Measurements from ENCODE around the gene DHRSX. TPM values are rescaled to one million over a fixed set of nuclear protein-coding genes. Genes with fewer than 3 reads are reported as not detected.

Gene DHRSX
- total and polyA plus RNA-seq, 2 of the 13 experiments (the other 11 are each of a cell fraction or from before 2014, with no cell fraction given) = 15.5 to 24.3 TPM

GRCh38 chrX:2401590-2402360 is 99.0 kb downstream of the DHRSX start (continued):
- peak; percentile 58; the same call in 1 of the 2 replicates for TF ChIP-seq SKIL (CRISPR knock-in tag; IDR thresholded peaks at IDR 0.05; ENCODE audit: borderline replicate concordance)
- TF ChIP-seq TBX2 (CRISPR knock-in tag; IDR thresholded peaks at IDR 0.05; ENCODE audit: borderline replicate concordance) = peak; percentile 97
- TF ChIP-seq ZNF782 (CRISPR knock-in tag; IDR thresholded peaks at IDR 0.05; ENCODE audit: borderline replicate concordance) = no peak
- peak; percentile 63 for TF ChIP-seq GATAD2A (CRISPR knock-in tag; IDR thresholded peaks at IDR 0.05)
- 0 out of 2 replicates have a peak, but pooled peaks have one; percentile 35 for TF ChIP-seq ZNF275 (CRISPR knock-in tag; IDR thresholded peaks at IDR 0.05; ENCODE audit: borderline replicate concordance)
- no peak for TF ChIP-seq SMYD3 (CRISPR knock-in tag; IDR thresholded peaks at IDR 0.05)
- TF ChIP-seq PHF21A (CRISPR knock-in tag; IDR thresholded peaks at IDR 0.05) = peak; percentile 61; the same call in 1 of the 2 replicates
- peak; percentile 55; the same call in 1 of the 2 replicates for TF ChIP-seq SOX13 (IDR thresholded peaks at IDR 0.05)
- TF ChIP-seq SOX13 (CRISPR knock-in tag; conservative IDR thresholded peaks at IDR 0.05 in 1 of 2, IDR thresholded peaks at IDR 0.05 in 1 of 2) = peak in 1 of 2 experiments; percentile 82; a peak in 2 of 4 replicates
- TF ChIP-seq FOXA3 (CRISPR knock-in tag; IDR thresholded peaks at IDR 0.05) = peak; percentile 16; the same call in 1 of the 2 replicates
- TF ChIP-seq ATF1 (CRISPR knock-in tag; IDR thresholded peaks at IDR 0.05) = peak; percentile 29; the same call in 1 of the 2 replicates
- no peak for TF ChIP-seq BRD4 (CRISPR knock-in tag; IDR thresholded peaks at IDR 0.05)
- peak; percentile 66; the same call in 1 of the 2 replicates for TF ChIP-seq CCDC6 (CRISPR knock-in tag; IDR thresholded peaks at IDR 0.05)
- peak; percentile 42; the same call in 1 of the 2 replicates for TF ChIP-seq NR2F6 (IDR thresholded peaks at IDR 0.05)
- TF ChIP-seq NR2F6 (CRISPR knock-in tag; IDR thresholded peaks at IDR 0.05) = 0 out of 2 replicates have a peak, but pooled peaks have one; percentile 11
- no peak for TF ChIP-seq ZNF556 (CRISPR knock-in tag; IDR thresholded peaks at IDR 0.05; ENCODE audit: borderline replicate concordance)
- 0 out of 2 replicates have a peak, but pooled peaks have one; percentile 23 for TF ChIP-seq ZBTB2 (CRISPR knock-in tag; IDR thresholded peaks at IDR 0.05; ENCODE audit: low read depth)
- no peak for TF ChIP-seq PRDM4 (CRISPR knock-in tag; IDR thresholded peaks at IDR 0.05; ENCODE audit: borderline replicate concordance)
- TF ChIP-seq TBX3 (IDR thresholded peaks at IDR 0.05; ENCODE audit: borderline replicate concordance) = peak; percentile 55; the same call in 1 of the 2 replicates
- TF ChIP-seq RCOR2 (CRISPR knock-in tag; IDR thresholded peaks at IDR 0.05) = 0 out of 2 replicates have a peak, but pooled peaks have one; percentile 14
- TF ChIP-seq SP1 (IDR thresholded peaks at IDR 0.05) = no peak
- TF ChIP-seq SP1 (CRISPR knock-in tag; IDR thresholded peaks at IDR 0.05) = no peak
- TF ChIP-seq WIZ (CRISPR knock-in tag; IDR thresholded peaks at IDR 0.05) = no peak

Data from HepG2 (cell line).